Measurements from ENCODE around the gene VRTN.

Gene VRTN

GRCh38 chr14:74309125-74310022 is 38.9 kb upstream of the VRTN start:
- TF ChIP-seq CTCF (IDR thresholded peaks at IDR 0.05; ENCODE audit: control insufficient read depth, insufficient read depth, low read depth, low read length, missing control alignments): no peak
- H3K4me3 ChIP-seq (ENCODE audit: control insufficient read depth, low read depth, low read length): no peak overlapping the region
- no peak for DNase-seq (ENCODE audit: low read depth)

- DNase-seq (ENCODE audit: low read depth): no peak
- H3K4me3 ChIP-seq (ENCODE audit: control insufficient read depth, low read depth, low read length): no peak overlapping the region
- no peak for TF ChIP-seq CTCF (IDR thresholded peaks at IDR 0.05; ENCODE audit: control insufficient read depth, insufficient read depth, low read depth, low read length, missing control alignments)
Observed at GRCh38 chr14:74312161-74312560, 36.1 kb upstream of the VRTN start.

- no peak overlapping the region for H3K4me3 ChIP-seq (ENCODE audit: control insufficient read depth, low read depth, low read length)
- DNase-seq (ENCODE audit: low read depth): no peak
- no peak for TF ChIP-seq CTCF (IDR thresholded peaks at IDR 0.05; ENCODE audit: control insufficient read depth, insufficient read depth, low read depth, low read length, missing control alignments)
Observed at GRCh38 chr14:74313601-74314000, 34.7 kb upstream of the VRTN start.

GRCh38 chr14:74314576-74314975 is 33.7 kb upstream of the VRTN start:
- H3K4me3 ChIP-seq (ENCODE audit: control insufficient read depth, low read depth, low read length): no peak overlapping the region
- no peak for DNase-seq (ENCODE audit: low read depth)
- TF ChIP-seq CTCF (IDR thresholded peaks at IDR 0.05; ENCODE audit: control insufficient read depth, insufficient read depth, low read depth, low read length, missing control alignments): no peak

GRCh38 chr14:74324931-74325361 is 23.3 kb upstream of the VRTN start:
- no peak for DNase-seq (ENCODE audit: low read depth)
- TF ChIP-seq CTCF (IDR thresholded peaks at IDR 0.05; ENCODE audit: control insufficient read depth, insufficient read depth, low read depth, low read length, missing control alignments): peak; percentile 67
- H3K4me3 ChIP-seq (ENCODE audit: control insufficient read depth, low read depth, low read length): no peak overlapping the region

- TF ChIP-seq CTCF (IDR thresholded peaks at IDR 0.05; ENCODE audit: control insufficient read depth, insufficient read depth, low read depth, low read length, missing control alignments): no peak
- no peak overlapping the region for H3K4me3 ChIP-seq (ENCODE audit: control insufficient read depth, low read depth, low read length)
- DNase-seq (ENCODE audit: low read depth): no peak
Observed at GRCh38 chr14:74325446-74325845, 22.8 kb upstream of the VRTN start.

Data from AG09309 (cell line).